Ovary (tissue), 3 donors: ENCODE data around the gene ZNF281.

Experiments used
- CTCF ChIP-seq, 3 donors: fragments of 450-650 bp in 2 of 3; fragments of 200-600 bp in 1 of 3; IDR thresholded peaks; one replicate each; pipeline versions ENCODE4 v1.5.1 to v1.8.0; 2016 to 2022; ENCODE audit warnings: antibody characterized with exemption in 3 of 3, mild to moderate bottlenecking in 1 of 3
- POLR2A ChIP-seq: fragments of 450-650 bp; IDR thresholded peaks from one replicate; pipeline ENCODE4 v1.6.1; 2017; ENCODE audit warnings: antibody characterized with exemption, mild to moderate bottlenecking, moderate library complexity
- donor health status: DM: no; HTN: no; CAD: no.

DNA sequence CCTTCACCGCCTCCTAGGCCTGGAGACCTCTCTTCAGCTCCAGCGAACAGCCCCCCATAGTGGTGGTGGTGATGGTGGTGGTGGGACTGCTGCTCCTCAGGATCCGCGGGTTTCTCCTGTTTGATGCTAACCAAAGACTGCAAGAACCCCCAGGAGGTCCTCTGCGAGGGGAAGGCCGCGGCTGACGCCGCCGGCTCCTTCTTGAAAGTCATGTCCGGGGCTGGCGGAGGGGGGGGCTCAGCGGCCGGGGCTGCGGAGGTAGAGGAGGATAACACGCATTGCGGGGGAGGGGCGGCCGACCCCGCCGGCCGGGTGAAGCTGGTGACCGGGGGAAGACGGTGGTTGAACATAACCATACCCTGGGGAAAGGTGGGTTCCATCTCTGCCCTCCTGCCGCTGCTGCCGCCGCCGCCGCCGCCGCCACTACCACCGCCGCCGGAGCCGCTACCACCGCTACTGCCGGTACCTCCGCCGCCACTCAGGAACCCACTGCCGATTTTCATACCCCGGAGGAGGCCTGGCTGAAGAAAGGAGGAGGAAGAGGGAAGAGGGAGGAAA lies 554 bp downstream of the ZNF281 start:
- TF ChIP-seq CTCF (IDR thresholded peaks at IDR 0.05): no peak
- TF ChIP-seq POLR2A: no peak
